ENCODE data around the gene FAM180A.

GRCh38 chr7:135759532-135759931 lies 10.9 kb upstream of the FAM180A start:
- no peak for TF ChIP-seq CTCF (IDR thresholded peaks at IDR 0.05)
- no peak for TF ChIP-seq TAF1 (IDR thresholded peaks at IDR 0.05; ENCODE audit: borderline replicate concordance, low read depth, low read length)
- TF ChIP-seq EP300 (IDR thresholded peaks at IDR 0.05; ENCODE audit: borderline replicate concordance in 1 of 2, low read depth in 1 of 2, low read length in 1 of 2), result no peak
- TF ChIP-seq ELF1 (IDR thresholded peaks at IDR 0.05), result no peak
